Thyroid gland (tissue), 4 donors: ENCODE data around the gene SYCP3. TPM values are rescaled to one million over a fixed set of nuclear protein-coding genes. Genes with fewer than 3 reads are reported as not detected.

ENCODE experiments used
- DNase-seq, 2 donors: peaks; one replicate each; pipeline ENCODE4 v3.0.0-alpha.2; 2019
- H3K27ac ChIP-seq, 3 donors: fragments of 200-600 bp; sonication (generic); 1 replicate in 2 of 3; 2 replicates in 1 of 3; pipeline ENCODE4 v1.5.1; 2016 to 2019; ENCODE audit warnings: mild to moderate bottlenecking in 1 of 3, moderate library complexity in 1 of 3
- H3K27me3 ChIP-seq: fragments of 200-600 bp; sonication (generic); one replicate; pipeline ENCODE4 v1.5.1; 2019
- H3K36me3 ChIP-seq, 2 donors: fragments of 200-600 bp; sonication (generic); one replicate each; pipeline ENCODE4 v1.5.1; 2016 to 2019
- H3K4me1 ChIP-seq, 2 donors: fragments of 200-600 bp; sonication (generic); one replicate each; pipeline ENCODE4 v1.5.1; 2017 to 2019
- H3K4me3 ChIP-seq, 3 donors: fragments of 200-600 bp; sonication (generic); replicated peaks in 1 of 3; 1 replicate in 2 of 3; 2 replicates in 1 of 3; pipeline ENCODE4 v1.5.1; 2016; ENCODE audit warnings: mild to moderate bottlenecking in 1 of 3
- H3K9me3 ChIP-seq: fragments of 200-600 bp; sonication (generic); one replicate; pipeline ENCODE4 v1.5.1; 2017
- CTCF ChIP-seq, 6 experiments: fragments of 200-600 bp in 3 of 6; fragments of 450-650 bp in 3 of 6; sonication (generic) in 3 of 6; IDR thresholded peaks; one replicate each; pipeline ENCODE4 v1.5.1; 2016 to 2019; ENCODE audit warnings: antibody characterized with exemption in 6 of 6, mild to moderate bottlenecking in 2 of 6, inconsistent platforms in 1 of 6, moderate library complexity in 1 of 6
- POLR2A ChIP-seq, 2 donors: fragments of 450-650 bp; IDR thresholded peaks; one replicate each; pipeline ENCODE4 v1.6.1; 2017; ENCODE audit warnings: antibody characterized with exemption in 2 of 2, mild to moderate bottlenecking in 2 of 2, moderate library complexity in 1 of 2
- WGBS, 2 donors: methylation state at CpG; one replicate each; pipeline ENCODE4 v1.1.5; 2017; 5-methylcytosine and 5-hydroxymethylcytosine counted together
- intact Hi-C: fragments of 100-400 bp; cut with DNase I; formaldehyde crosslinking; loops from one replicate; pipeline ENCODE4 v1.15.1; 2023
- total RNA-seq, 4 donors: library from RNA; depleted of rRNA; stranded (reverse); fragments of >200 nt; gene quantifications; one replicate each; pipeline ENCODE4 v1.2.3, GENCODE V29; 2016

Gene SYCP3
- total RNA-seq, 4 donors from 2014 or later, result 0.67 TPM; not detected in 3

GRCh38 chr12:101749657-101750056, 10.4 kb upstream of the SYCP3 start:
- WGBS, 2 donors, result 89% methylated on average over 4 of the region's 4 CpGs
- intact Hi-C loops, result loop anchor here (10.0 kb wide), 1 partner anchor 75 kb away; no protein-coding TSS in a partner anchor

GRCh38 chr12:101748907-101749306, 9.6 kb upstream of the SYCP3 start:
- DNase-seq, result no peak
- Histone ChIP-seq H3K4me3 (no peak overlapping the region), H3K4me1 (peaks cover 7 to 9% of the 10 kb centered on the region in 2 donors), H3K9me3 (no peaks in the 10 kb centered on the region), H3K27ac (no peak overlapping the region), H3K27me3 (no peaks in the 10 kb centered on the region), H3K36me3 (peaks cover 0 to 10% of the 10 kb centered on the region in 2 donors)
- 97 to 98% methylated on average over 1 of the region's 1 CpG for WGBS, 2 donors
- intact Hi-C loops, result no loop called here
- TF ChIP-seq CTCF (IDR thresholded peaks at IDR 0.05), result no peak
- no peak for TF ChIP-seq POLR2A (IDR thresholded peaks at IDR 0.05)

More at GRCh38 chr12:101749657-101750056, 10.4 kb upstream of the SYCP3 start:
- Histone ChIP-seq H3K27ac (no peak overlapping the region), H3K9me3 (no peaks in the 10 kb centered on the region), H3K36me3 (peaks cover 0 to 10% of the 10 kb centered on the region in 2 donors), H3K27me3 (no peaks in the 10 kb centered on the region), H3K4me3 (no peak overlapping the region), H3K4me1 (peaks cover 0 to 1% of the 10 kb centered on the region in 2 donors)
- DNase-seq, result no peak
- TF ChIP-seq CTCF (IDR thresholded peaks at IDR 0.05), result no peak
- no peak for TF ChIP-seq POLR2A (IDR thresholded peaks at IDR 0.05)

GRCh38 chr12:101747697-101748096, 8.4 kb upstream of the SYCP3 start:
- no peak for DNase-seq
- 86 to 100% methylated on average over 1 of the region's 1 CpG for WGBS, 2 donors
- intact Hi-C loops, result no loop called here
- TF ChIP-seq POLR2A (IDR thresholded peaks at IDR 0.05) (no peak), CTCF (IDR thresholded peaks at IDR 0.05) (no peak)
- Histone ChIP-seq H3K27me3 (no peaks in the 10 kb centered on the region), H3K36me3 (peaks cover 0 to 10% of the 10 kb centered on the region in 2 donors), H3K27ac (no peak overlapping the region), H3K4me3 (no peak overlapping the region), H3K9me3 (no peaks in the 10 kb centered on the region), H3K4me1 (peaks cover 15 to 21% of the 10 kb centered on the region in 2 donors)

- H3K9me3 ChIP-seq, result no peaks in the 10 kb centered on the region
- H3K27me3 ChIP-seq, result no peaks in the 10 kb centered on the region
- peaks cover 0 to 10% of the 10 kb centered on the region in 2 donors for H3K36me3 ChIP-seq
- H3K4me1 ChIP-seq, result peaks cover 21 to 25% of the 10 kb centered on the region in 2 donors
- no peak for DNase-seq
- WGBS, 2 donors, result 95% methylated on average over 1 of the region's 1 CpG
- no peak overlapping the region for H3K4me3 ChIP-seq
- intact Hi-C loops, result no loop called here
- H3K27ac ChIP-seq, result no peak overlapping the region
- TF ChIP-seq CTCF (IDR thresholded peaks at IDR 0.05) (no peak), POLR2A (IDR thresholded peaks at IDR 0.05) (no peak)
Observed at GRCh38 chr12:101746661-101747060, 7.4 kb upstream of the SYCP3 start.

GRCh38 chr12:101746196-101746595, 6.9 kb upstream of the SYCP3 start:
- TF ChIP-seq CTCF (IDR thresholded peaks at IDR 0.05) (no peak), POLR2A (IDR thresholded peaks at IDR 0.05) (no peak)
- WGBS, 2 donors, result 94 to 96% methylated on average over 1 of the region's 1 CpG
- no peak overlapping the region for H3K4me3 ChIP-seq
- H3K4me1 ChIP-seq, result peaks cover 21 to 25% of the 10 kb centered on the region in 2 donors
- H3K36me3 ChIP-seq, result peaks cover 0 to 10% of the 10 kb centered on the region in 2 donors
- intact Hi-C loops, result no loop called here
- no peak for DNase-seq
- no peak overlapping the region for H3K27ac ChIP-seq
- H3K27me3 ChIP-seq, result no peaks in the 10 kb centered on the region
- H3K9me3 ChIP-seq, result no peaks in the 10 kb centered on the region
